Nasal cavity respiratory epithelium epithelial cell of viscerocranial mucosa (primary cell): ENCODE data around the gene GRK3. TPM values are rescaled to one million over a fixed set of nuclear protein-coding genes. Genes with fewer than 3 reads are reported as not detected.

Experiments
- total RNA-seq: library from RNA; depleted of rRNA; stranded (reverse); fragments of >200 nt; gene quantifications from 2 replicates; pipeline ENCODE4 v1.2.3, GENCODE V29; 2014

Gene GRK3
- total RNA-seq = 7.9 and 9.9 TPM in 2 replicates

GRCh38 chr22:25564320-25564978, at the start of gene GRK3:
Gene GRK3, plus strand, starts transcription at chr22:25564675. Its CDS starts 366 bp downstream, at chr22:25565041.

GRCh38 chr22:25741692-25742626, 177.5 kb downstream of the GRK3 start, which contains the start of gene MYO18B:
Gene MYO18B, plus strand, starts transcription at chr22:25742188. Its CDS starts 18,905 bp downstream, at chr22:25761093.

Other genes starting within 250 kb of the GRK3 start
- gene MYO18B, start 177.5 kb downstream of the GRK3 start, total RNA-seq = under 0.01 TPM in 1 of 2 replicates, not detected in the other